ENCODE data around the gene MICU1.
"Not testable (repeated sequence)": the region's sequence is repeated elsewhere in the genome, so short reads cannot be mapped to it uniquely, and the experiment has no call there.

The MICU1 gene

GRCh38 chr10:72460284-72460876, 165.5 kb downstream of the MICU1 start:
- ChIA-PET POLR2A (no interaction called here), CTCF (no interaction called here)
- no peak for TF ChIP-seq CTCF (IDR thresholded peaks at IDR 0.05; ENCODE audit: insufficient read depth, low read length, missing control alignments)
- no peak for DNase-seq (ENCODE audit: low read depth, low spot score)
- no peak overlapping the region for H3K4me3 ChIP-seq (ENCODE audit: low read depth, low read length)

GRCh38 chr10:72459301-72459700, 166.6 kb downstream of the MICU1 start:
- no peak for DNase-seq (ENCODE audit: low read depth, low spot score)
- ChIA-PET POLR2A (no interaction called here), CTCF (no interaction called here)
- TF ChIP-seq CTCF (IDR thresholded peaks at IDR 0.05; ENCODE audit: insufficient read depth, low read length, missing control alignments), result no peak
- no peak overlapping the region for H3K4me3 ChIP-seq (ENCODE audit: low read depth, low read length)

- H3K4me3 ChIP-seq (ENCODE audit: low read depth, low read length), result no peak overlapping the region
- ChIA-PET CTCF (interaction anchor here (1.2 kb wide), 1 partner anchor 11 kb away, joined by 3 read pairs; no protein-coding TSS in a partner anchor), POLR2A (no interaction called here)
- DNase-seq (ENCODE audit: low read depth, low spot score), result no peak
- no peak for TF ChIP-seq CTCF (IDR thresholded peaks at IDR 0.05; ENCODE audit: insufficient read depth, low read length, missing control alignments)
Measured at GRCh38 chr10:72455889-72456595, 169.8 kb downstream of the MICU1 start.

GRCh38 chr10:72449941-72450441, 175.9 kb downstream of the MICU1 start:
- TF ChIP-seq CTCF (IDR thresholded peaks at IDR 0.05; ENCODE audit: insufficient read depth, low read length, missing control alignments), result no peak
- DNase-seq (ENCODE audit: low read depth, low spot score), result no peak
- ChIA-PET POLR2A (no interaction called here), CTCF (no interaction called here)
- H3K4me3 ChIP-seq (ENCODE audit: low read depth, low read length), result no peak overlapping the region

- DNase-seq (ENCODE audit: low read depth, low spot score), result no peak
- CTCF ChIA-PET, result no interaction called here
- H3K4me3 ChIP-seq (ENCODE audit: low read depth, low read length), result no peak overlapping the region
- POLR2A ChIA-PET, result no interaction called here
- no peak for TF ChIP-seq CTCF (IDR thresholded peaks at IDR 0.05; ENCODE audit: insufficient read depth, low read length, missing control alignments)
Measured at GRCh38 chr10:72445851-72446250, 180.0 kb downstream of the MICU1 start.

GRCh38 chr10:72442969-72443368, 182.9 kb downstream of the MICU1 start:
- DNase-seq (ENCODE audit: low read depth, low spot score); CTCF ChIA-PET; POLR2A ChIA-PET; H3K4me3 ChIP-seq (ENCODE audit: low read depth, low read length): not testable (repeated sequence)

GRCh38 chr10:72435570-72435969, 190.3 kb downstream of the MICU1 start:
- ChIA-PET POLR2A (no interaction called here), CTCF (no interaction called here)
- DNase-seq (ENCODE audit: low read depth, low spot score), result no peak
- no peak for TF ChIP-seq CTCF (IDR thresholded peaks at IDR 0.05; ENCODE audit: insufficient read depth, low read length, missing control alignments)
- no peak overlapping the region for H3K4me3 ChIP-seq (ENCODE audit: low read depth, low read length)

- DNase-seq (ENCODE audit: low read depth, low spot score); POLR2A ChIA-PET; H3K4me3 ChIP-seq (ENCODE audit: low read depth, low read length): not testable (repeated sequence)
- CTCF ChIA-PET, result interaction anchor here (1.0 kb wide), 1 partner anchor 19 kb away, joined by 3 read pairs; no protein-coding TSS in a partner anchor
Measured at GRCh38 chr10:72430936-72431335, 194.9 kb downstream of the MICU1 start.

All from AG04449 (cell line).